Subcutaneous adipose tissue (tissue), 4 donors: ENCODE data around the gene TSFM. TPM values are rescaled to one million over a fixed set of nuclear protein-coding genes. Genes with fewer than 3 reads are reported as not detected.

ENCODE experiments used
- total RNA-seq, 4 donors: library from RNA; depleted of rRNA; stranded (reverse); fragments of >200 nt; gene quantifications; one replicate each; pipeline ENCODE4 v1.1.0, GENCODE V29; 2016
- TF ChIP-seq, protein P1 (sequence below): fragments of 450-650 bp; IDR thresholded peaks from one replicate; pipeline ENCODE4 v1.5.1; 2016; ENCODE audit warnings: low read depth, mild to moderate bottlenecking, control low read depth, antibody characterized with exemption, moderate library complexity

TSFM gene
- total RNA-seq, 4 donors from 2014 or later: 16.7 to 26.0 (median 22.9) TPM

DNA sequence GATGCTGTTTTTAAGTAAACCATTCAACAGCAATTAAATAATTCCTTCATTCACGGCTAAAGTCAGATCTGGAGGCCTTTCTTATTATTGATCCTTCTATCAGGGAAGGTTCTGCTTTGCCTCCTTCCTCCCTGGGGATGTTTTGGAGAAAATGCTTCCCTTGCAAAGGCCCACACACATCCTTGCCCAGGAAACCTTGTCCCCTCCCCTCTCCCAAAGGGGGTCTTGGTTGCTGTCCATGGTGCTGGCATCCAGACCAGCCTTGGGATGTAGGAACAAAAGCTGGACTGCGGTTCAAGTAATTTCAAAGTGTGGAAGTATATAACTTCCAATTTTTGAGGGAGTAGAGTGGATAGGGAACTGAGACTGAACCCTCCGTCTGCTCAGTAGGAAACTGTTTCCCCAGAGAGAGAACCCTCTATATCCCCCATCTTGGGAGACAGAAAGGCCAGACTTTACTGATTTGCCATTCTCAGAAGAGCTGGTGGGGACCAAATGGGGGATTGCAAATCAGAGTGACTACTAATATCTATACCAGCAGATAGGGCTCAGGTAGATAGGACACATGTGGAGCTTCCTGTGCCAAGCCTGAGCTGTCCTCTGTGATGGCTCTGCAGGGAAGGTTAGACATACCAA lies 22.1 kb upstream of the TSFM start:
- TF ChIP-seq, protein P1, sequence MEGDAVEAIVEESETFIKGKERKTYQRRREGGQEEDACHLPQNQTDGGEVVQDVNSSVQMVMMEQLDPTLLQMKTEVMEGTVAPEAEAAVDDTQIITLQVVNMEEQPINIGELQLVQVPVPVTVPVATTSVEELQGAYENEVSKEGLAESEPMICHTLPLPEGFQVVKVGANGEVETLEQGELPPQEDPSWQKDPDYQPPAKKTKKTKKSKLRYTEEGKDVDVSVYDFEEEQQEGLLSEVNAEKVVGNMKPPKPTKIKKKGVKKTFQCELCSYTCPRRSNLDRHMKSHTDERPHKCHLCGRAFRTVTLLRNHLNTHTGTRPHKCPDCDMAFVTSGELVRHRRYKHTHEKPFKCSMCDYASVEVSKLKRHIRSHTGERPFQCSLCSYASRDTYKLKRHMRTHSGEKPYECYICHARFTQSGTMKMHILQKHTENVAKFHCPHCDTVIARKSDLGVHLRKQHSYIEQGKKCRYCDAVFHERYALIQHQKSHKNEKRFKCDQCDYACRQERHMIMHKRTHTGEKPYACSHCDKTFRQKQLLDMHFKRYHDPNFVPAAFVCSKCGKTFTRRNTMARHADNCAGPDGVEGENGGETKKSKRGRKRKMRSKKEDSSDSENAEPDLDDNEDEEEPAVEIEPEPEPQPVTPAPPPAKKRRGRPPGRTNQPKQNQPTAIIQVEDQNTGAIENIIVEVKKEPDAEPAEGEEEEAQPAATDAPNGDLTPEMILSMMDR: no peak

GRCh38 chr12:57761391-57761998 lies 21.1 kb upstream of the TSFM start:
- TF ChIP-seq, protein P1: no peak

DNA sequence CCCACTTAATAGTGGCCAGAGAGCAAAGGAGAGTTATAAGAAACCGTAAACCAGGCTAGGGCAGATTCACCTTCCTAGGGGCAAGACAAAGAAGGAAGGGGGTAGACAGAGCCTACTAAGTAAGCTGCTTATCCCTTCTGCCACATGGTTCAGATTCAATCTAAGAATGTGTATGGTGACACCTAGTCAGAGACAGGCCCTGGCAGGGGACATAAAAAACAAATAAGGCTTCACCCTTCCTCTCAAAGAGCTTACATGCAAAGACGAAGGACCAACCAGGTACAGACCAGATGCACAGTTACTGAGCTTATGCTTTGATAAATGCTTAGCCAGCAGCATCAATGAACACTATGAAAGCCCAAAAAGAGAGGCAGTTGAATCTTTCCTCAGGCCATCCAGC lies 20.1 kb upstream of the TSFM start:
- TF ChIP-seq, protein P1: no peak

DNA sequence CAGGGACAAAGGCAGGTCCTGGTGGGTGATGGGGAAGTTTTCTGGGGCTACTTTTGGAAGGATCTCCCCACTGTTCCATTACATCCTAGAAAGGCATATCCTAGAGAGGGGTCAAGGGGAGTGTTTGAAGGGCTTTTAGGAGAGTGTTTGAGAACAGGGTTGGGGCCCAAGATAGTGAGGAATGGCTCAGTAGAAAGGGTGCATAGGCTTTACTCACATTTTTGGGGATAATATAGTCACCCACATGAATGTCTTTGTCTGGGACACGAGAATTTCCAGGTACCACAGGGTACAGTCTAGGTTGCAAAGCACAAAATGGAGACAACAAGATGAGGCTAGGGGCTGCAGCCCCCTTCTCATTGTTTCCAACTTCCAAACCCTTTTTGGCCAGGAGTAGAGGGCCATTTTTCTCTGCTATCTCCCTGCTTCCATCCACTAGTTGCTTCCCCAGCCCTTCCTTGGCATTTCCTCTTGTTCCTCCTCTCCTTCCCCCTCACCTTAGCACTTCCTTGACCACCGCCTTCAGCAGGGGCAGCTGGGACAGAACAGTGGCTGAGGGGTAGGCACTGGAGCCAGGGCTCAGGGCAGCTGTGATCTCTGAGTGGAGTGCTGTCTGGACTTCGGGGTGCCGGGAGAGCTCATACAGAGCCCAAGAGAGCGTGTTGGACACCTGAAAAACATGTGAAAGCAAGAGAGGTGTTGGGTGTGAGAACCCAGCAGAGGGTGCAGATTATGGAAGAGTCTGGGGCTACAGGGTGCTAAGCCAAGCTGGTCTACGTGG lies 18.5 kb upstream of the TSFM start:
- TF ChIP-seq, protein P1: no peak

DNA sequence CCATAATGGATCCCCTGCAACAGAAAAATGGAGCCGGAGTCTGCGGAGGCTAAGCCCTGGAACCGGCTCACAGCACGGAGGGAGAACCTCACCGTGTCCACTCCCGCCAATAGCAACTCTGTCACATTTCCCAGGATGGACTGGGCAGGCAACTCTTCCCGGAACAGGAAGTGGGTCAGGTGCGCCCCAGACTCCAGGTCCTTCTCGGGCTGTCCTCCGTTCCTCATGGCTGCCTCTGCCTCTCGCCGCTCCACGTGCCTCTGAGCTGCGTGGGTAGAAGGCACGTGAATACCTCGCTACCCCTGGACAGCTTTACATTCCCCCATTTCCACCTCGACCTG lies 18.0 kb upstream of the TSFM start:
- TF ChIP-seq, protein P1: no peak

GRCh38 chr12:57765003-57765697 lies 17.4 kb upstream of the TSFM start:
- TF ChIP-seq, protein P1: no peak
